SK-N-SH treated with all-trans-retinoic acid at 6 μM for 48 hours (cell line): ENCODE results near the gene METAP2.
A peak's percentile ranks its signal among the peaks of the same experiment; 100 is the strongest.

Experiments used
- ATAC-seq: fragments of 200-7000 bp; cut with Tn5 transposase; 3 replicates; pipeline ENCODE4 v1.9.1; 2020; ENCODE audit warnings: mild to moderate bottlenecking, moderate library complexity
- ARNTL ChIP-seq: fragments of 450-650 bp; formaldehyde crosslinking; IDR thresholded peaks from 2 replicates; pipeline ENCODE4 v1.5.0; 2020; ENCODE audit warnings: low read depth, mild to moderate bottlenecking, moderate library complexity, borderline replicate concordance
- CSDC2 ChIP-seq: fragments of 250-450 bp; sonication (Bioruptor Pico); IDR thresholded peaks from 2 replicates; pipeline ENCODE4 v1.5.0; 2020; ENCODE audit warnings: mild to moderate bottlenecking, moderate library complexity
- ESRRG ChIP-seq: fragments of 250-450 bp; sonication (Bioruptor Pico); IDR thresholded peaks from 2 replicates; pipeline ENCODE4 v1.6.1; 2021; ENCODE audit warnings: mild to moderate bottlenecking
- GLIS3 ChIP-seq: fragments of 250-450 bp; sonication (Bioruptor Pico); IDR thresholded peaks from 2 replicates; pipeline ENCODE4 v1.5.0; 2020; ENCODE audit warnings: mild to moderate bottlenecking, moderate library complexity
- ISL1 ChIP-seq: fragments of 250-450 bp; sonication (Bioruptor Pico); IDR thresholded peaks from 2 replicates; pipeline ENCODE4 v2.1.2; 2022; ENCODE audit warnings: mild to moderate bottlenecking, moderate library complexity
- OSR1 ChIP-seq: fragments of 250-450 bp; sonication (Bioruptor Pico); IDR thresholded peaks from 2 replicates; pipeline ENCODE4 v1.8.0; 2022; ENCODE audit warnings: moderate library complexity, mild to moderate bottlenecking, inconsistent platforms
- PPARA ChIP-seq: fragments of 250-450 bp; sonication (Bioruptor Pico); IDR thresholded peaks from 2 replicates; pipeline ENCODE4 v1.5.0; 2020; ENCODE audit warnings: mild to moderate bottlenecking, borderline replicate concordance
- RARB ChIP-seq: fragments of 250-450 bp; sonication (Bioruptor Pico); IDR thresholded peaks from 2 replicates; pipeline ENCODE4 v1.8.0; 2021; ENCODE audit warnings: mild to moderate bottlenecking, moderate library complexity
- SNAI2 ChIP-seq: fragments of 250-450 bp; sonication (Bioruptor Pico); IDR thresholded peaks from 2 replicates; pipeline ENCODE4 v1.5.0; 2020; ENCODE audit warnings: mild to moderate bottlenecking, moderate library complexity
- TOX ChIP-seq: fragments of 250-450 bp; sonication (Bioruptor Pico); IDR thresholded peaks from 2 replicates; pipeline ENCODE4 v1.8.0; 2021; ENCODE audit warnings: mild to moderate bottlenecking, moderate library complexity, borderline replicate concordance
- ZC3H10 ChIP-seq: fragments of 250-450 bp; sonication (Bioruptor Pico); IDR thresholded peaks from 2 replicates; pipeline ENCODE4 v1.5.1; 2021; ENCODE audit warnings: mild to moderate bottlenecking, moderate library complexity
- ZFP3 ChIP-seq: fragments of 250-450 bp; sonication (Bioruptor Pico); IDR thresholded peaks from 2 replicates; pipeline ENCODE4 v1.5.0; 2020; ENCODE audit warnings: mild to moderate bottlenecking, moderate library complexity
- ZFP30 ChIP-seq: fragments of 450-650 bp; formaldehyde crosslinking; IDR thresholded peaks from 2 replicates; pipeline ENCODE4 v1.5.0; 2022; ENCODE audit warnings: mild to moderate bottlenecking, moderate library complexity
- ZNF565 ChIP-seq: fragments of 450-650 bp; formaldehyde crosslinking; conservative IDR thresholded peaks from 2 replicates; pipeline ENCODE4 v1.5.0; 2020; ENCODE audit warnings: low read depth, mild to moderate bottlenecking, moderate library complexity
- ZNF70 ChIP-seq: fragments of 450-650 bp; formaldehyde crosslinking; IDR thresholded peaks from 2 replicates; pipeline ENCODE4 v1.5.0; 2020; ENCODE audit warnings: mild to moderate bottlenecking, moderate library complexity
- ZNF8 ChIP-seq: fragments of 450-650 bp; formaldehyde crosslinking; IDR thresholded peaks from 2 replicates; pipeline ENCODE4 v1.5.0; 2020; ENCODE audit warnings: mild to moderate bottlenecking, moderate library complexity
- TF ChIP-seq, protein P1 (sequence below): fragments of 250-450 bp; sonication (Bioruptor Pico); IDR thresholded peaks from 2 replicates; pipeline ENCODE4 v1.8.0; 2020; ENCODE audit warnings: mild to moderate bottlenecking, moderate library complexity, borderline replicate concordance
- TF ChIP-seq, protein P2 (sequence below): fragments of 250-450 bp; sonication (Bioruptor Pico); IDR thresholded peaks from 2 replicates; pipeline ENCODE4 v1.5.0; 2020; ENCODE audit warnings: mild to moderate bottlenecking, moderate library complexity
- TF ChIP-seq, protein P3 (sequence below): fragments of 250-450 bp; sonication (Bioruptor Pico); IDR thresholded peaks from 2 replicates; pipeline ENCODE4 v1.5.1; 2020; ENCODE audit warnings: low read depth, mild to moderate bottlenecking, moderate library complexity

METAP2 gene

DNA sequence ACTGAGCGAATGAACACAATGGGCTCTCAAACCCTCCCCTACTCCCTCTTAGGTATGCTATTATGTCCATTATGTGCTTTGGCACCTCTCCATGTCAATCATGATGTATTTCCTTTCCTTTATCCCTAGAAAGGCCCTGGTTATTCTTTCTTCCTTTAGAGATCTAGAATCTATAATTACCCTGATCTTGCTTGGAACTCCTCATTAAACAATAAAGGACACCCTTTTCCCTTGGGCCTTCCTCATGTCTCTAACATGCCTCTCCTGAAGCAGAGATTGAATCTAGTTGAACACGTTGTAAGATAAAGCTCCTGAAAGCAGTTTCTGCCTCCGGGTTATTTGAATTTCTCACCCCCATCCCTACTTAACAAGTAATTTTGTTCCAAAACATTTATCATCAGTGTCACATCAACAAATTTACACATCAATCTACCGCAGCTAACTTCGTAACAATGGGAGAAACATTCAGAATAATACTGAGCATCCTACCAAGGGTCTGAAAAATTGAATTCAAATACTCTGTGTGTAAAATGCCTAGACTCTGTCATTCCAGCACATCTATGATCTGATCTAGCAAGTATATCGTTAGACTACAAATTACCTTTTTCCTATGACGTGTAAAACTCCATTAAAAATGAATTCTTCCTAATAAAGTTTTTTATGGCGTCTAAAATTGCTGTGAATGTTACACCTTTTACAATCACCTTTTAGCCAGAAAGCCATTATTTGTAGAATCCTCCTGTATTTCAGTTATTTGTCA is 72.0 kb downstream of the METAP2 start:
- no peak for ATAC-seq
- TF ChIP-seq ZC3H10 (CRISPR knock-in tag): no peak
- TF ChIP-seq, protein P1, sequence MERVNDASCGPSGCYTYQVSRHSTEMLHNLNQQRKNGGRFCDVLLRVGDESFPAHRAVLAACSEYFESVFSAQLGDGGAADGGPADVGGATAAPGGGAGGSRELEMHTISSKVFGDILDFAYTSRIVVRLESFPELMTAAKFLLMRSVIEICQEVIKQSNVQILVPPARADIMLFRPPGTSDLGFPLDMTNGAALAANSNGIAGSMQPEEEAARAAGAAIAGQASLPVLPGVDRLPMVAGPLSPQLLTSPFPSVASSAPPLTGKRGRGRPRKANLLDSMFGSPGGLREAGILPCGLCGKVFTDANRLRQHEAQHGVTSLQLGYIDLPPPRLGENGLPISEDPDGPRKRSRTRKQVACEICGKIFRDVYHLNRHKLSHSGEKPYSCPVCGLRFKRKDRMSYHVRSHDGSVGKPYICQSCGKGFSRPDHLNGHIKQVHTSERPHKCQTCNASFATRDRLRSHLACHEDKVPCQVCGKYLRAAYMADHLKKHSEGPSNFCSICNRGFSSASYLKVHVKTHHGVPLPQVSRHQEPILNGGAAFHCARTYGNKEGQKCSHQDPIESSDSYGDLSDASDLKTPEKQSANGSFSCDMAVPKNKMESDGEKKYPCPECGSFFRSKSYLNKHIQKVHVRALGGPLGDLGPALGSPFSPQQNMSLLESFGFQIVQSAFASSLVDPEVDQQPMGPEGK (CRISPR knock-in tag): no peak
- TF ChIP-seq, protein P2, sequence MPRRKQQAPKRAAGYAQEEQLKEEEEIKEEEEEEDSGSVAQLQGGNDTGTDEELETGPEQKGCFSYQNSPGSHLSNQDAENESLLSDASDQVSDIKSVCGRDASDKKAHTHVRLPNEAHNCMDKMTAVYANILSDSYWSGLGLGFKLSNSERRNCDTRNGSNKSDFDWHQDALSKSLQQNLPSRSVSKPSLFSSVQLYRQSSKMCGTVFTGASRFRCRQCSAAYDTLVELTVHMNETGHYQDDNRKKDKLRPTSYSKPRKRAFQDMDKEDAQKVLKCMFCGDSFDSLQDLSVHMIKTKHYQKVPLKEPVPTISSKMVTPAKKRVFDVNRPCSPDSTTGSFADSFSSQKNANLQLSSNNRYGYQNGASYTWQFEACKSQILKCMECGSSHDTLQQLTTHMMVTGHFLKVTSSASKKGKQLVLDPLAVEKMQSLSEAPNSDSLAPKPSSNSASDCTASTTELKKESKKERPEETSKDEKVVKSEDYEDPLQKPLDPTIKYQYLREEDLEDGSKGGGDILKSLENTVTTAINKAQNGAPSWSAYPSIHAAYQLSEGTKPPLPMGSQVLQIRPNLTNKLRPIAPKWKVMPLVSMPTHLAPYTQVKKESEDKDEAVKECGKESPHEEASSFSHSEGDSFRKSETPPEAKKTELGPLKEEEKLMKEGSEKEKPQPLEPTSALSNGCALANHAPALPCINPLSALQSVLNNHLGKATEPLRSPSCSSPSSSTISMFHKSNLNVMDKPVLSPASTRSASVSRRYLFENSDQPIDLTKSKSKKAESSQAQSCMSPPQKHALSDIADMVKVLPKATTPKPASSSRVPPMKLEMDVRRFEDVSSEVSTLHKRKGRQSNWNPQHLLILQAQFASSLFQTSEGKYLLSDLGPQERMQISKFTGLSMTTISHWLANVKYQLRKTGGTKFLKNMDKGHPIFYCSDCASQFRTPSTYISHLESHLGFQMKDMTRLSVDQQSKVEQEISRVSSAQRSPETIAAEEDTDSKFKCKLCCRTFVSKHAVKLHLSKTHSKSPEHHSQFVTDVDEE (CRISPR knock-in tag): no peak
- TF ChIP-seq ZNF8 (CRISPR knock-in tag): no peak
- no peak for TF ChIP-seq CSDC2 (CRISPR knock-in tag)
- TF ChIP-seq RARB (CRISPR knock-in tag): no peak
- no peak for TF ChIP-seq ZNF565 (CRISPR knock-in tag)

DNA sequence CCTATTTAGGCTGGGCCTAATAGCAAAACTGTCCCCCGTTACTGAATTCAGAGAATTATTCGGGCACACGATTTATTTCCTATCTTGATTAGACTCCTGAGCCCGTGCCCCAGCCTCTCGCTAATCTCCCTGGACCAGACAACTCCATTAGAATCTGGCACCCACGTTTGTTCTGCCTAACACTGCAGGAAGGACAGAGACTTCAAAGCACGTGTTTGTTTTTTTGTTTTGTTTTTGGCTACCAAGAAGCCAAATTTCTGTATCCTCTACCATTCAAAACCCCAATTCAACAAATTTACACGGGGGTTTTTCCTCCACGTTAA is 72.5 kb downstream of the METAP2 start:
- TF ChIP-seq, protein P2 (CRISPR knock-in tag): no peak
- no peak for ATAC-seq

DNA sequence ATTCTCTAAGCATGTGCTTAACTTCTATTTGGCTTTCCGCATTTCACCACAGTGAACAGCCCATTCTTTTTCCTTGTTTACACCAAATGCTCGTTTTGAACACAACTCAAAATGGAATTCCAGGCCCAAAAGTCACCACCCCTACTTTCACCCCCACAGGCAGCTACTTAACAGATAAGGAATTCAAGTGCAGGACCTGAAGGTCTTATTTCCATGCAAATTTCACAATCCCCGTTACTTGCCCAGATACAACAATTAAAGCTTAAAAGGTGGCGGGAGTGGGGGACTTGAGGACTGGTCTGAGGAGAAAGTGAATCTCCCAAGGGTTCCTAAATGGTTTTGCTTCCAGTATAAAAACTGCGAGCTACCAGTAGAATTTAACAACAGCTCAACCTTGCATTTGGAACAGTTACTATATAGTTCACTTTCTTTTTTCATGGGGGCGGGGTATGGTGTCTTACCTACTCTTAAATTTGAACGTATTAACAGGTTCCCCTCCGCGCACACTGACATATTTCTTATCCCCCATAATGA is 73.6 kb downstream of the METAP2 start:
- ATAC-seq: no peak
- TF ChIP-seq ZNF565 (CRISPR knock-in tag): no peak
- TF ChIP-seq OSR1: no peak
- TF ChIP-seq ZC3H10 (CRISPR knock-in tag): no peak

DNA sequence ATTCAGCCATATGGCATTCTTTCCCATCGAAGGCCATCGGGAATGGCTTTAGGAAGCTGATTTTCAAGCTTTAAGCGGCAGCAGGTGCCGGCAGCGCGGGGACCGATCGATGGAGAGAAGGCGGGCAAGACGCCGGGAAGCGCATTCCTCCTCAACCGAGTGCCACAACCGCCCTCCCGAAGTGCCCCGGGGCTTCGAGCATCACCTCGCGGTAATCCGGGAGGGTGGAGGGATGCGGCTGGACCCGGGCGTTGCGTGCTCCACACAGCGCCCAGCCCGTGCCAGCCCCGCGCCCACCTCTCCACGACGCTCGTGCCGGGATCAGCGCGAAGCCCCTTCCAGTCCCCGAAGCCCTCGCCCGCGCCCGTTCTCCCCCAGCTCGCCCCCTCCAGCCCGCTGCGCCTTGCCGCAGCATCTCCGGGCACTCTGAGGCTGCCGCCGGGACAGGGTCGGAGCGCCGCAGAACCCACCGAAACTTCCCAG is 74.1 kb downstream of the METAP2 start:
- no peak for TF ChIP-seq ZFP3 (CRISPR knock-in tag)
- no peak for TF ChIP-seq PPARA
- TF ChIP-seq ZNF8 (CRISPR knock-in tag): no peak
- TF ChIP-seq, protein P2 (CRISPR knock-in tag): no peak
- TF ChIP-seq ESRRG (CRISPR knock-in tag): no peak
- no peak for TF ChIP-seq CSDC2 (CRISPR knock-in tag)
- no peak for TF ChIP-seq ZNF70 (CRISPR knock-in tag)
- no peak for TF ChIP-seq RARB (CRISPR knock-in tag)
- TF ChIP-seq, protein P1 (CRISPR knock-in tag): no peak
- no peak for TF ChIP-seq ISL1 (CRISPR knock-in tag)
- no peak for TF ChIP-seq TOX
- TF ChIP-seq, protein P3, sequence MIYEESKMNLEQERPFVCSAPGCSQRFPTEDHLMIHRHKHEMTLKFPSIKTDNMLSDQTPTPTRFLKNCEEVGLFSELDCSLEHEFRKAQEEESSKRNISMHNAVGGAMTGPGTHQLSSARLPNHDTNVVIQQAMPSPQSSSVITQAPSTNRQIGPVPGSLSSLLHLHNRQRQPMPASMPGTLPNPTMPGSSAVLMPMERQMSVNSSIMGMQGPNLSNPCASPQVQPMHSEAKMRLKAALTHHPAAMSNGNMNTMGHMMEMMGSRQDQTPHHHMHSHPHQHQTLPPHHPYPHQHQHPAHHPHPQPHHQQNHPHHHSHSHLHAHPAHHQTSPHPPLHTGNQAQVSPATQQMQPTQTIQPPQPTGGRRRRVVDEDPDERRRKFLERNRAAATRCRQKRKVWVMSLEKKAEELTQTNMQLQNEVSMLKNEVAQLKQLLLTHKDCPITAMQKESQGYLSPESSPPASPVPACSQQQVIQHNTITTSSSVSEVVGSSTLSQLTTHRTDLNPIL (CRISPR knock-in tag): no peak
- TF ChIP-seq ZNF565 (CRISPR knock-in tag): no peak
- no peak for TF ChIP-seq ARNTL (CRISPR knock-in tag)
- no peak for TF ChIP-seq SNAI2 (CRISPR knock-in tag)
- TF ChIP-seq ZFP30: no peak
- no peak for TF ChIP-seq GLIS3 (CRISPR knock-in tag)
- peak; percentile 60 for ATAC-seq
